Psoas muscle (tissue), 8 donors: ENCODE results near the gene CBLC. TPM values are rescaled to one million over a fixed set of nuclear protein-coding genes. Genes with fewer than 3 reads are reported as not detected.
A peak's percentile ranks its signal among the peaks of the same experiment; 100 is the strongest.

Experiments
- ATAC-seq, 4 donors: fragments of 200-7000 bp; cut with Tn5 transposase; one replicate each; pipeline ENCODE4 v1.9.1; 2020; ENCODE audit warnings: moderate library complexity in 3 of 4, mild to moderate bottlenecking in 2 of 4
- DNase-seq, 2 donors: peaks; one replicate each; pipeline ENCODE4 v3.0.0-alpha.2; 2020
- H3K27ac ChIP-seq: fragments of 200-600 bp; one replicate; pipeline ENCODE4 v1.8.0; 2022
- H3K27me3 ChIP-seq, 3 donors: fragments of 200-600 bp in 1 of 3; one replicate each; pipeline versions ENCODE4 v1.6.1 to v1.8.0; 2013 to 2022; ENCODE audit warnings: low read length in 2 of 3, mild to moderate bottlenecking in 2 of 3, moderate library complexity in 1 of 3; ENCODE audit not compliant: insufficient read depth in 3 of 3
- H3K36me3 ChIP-seq, 2 donors: fragments of 200-600 bp in 1 of 2; one replicate each; pipeline versions ENCODE4 v1.6.1 to v1.8.0; 2013 to 2022; ENCODE audit warnings: low read depth in 1 of 2, mild to moderate bottlenecking in 1 of 2, moderate library complexity in 1 of 2; ENCODE audit not compliant: insufficient read depth in 1 of 2
- H3K4me1 ChIP-seq: fragments of 200-600 bp; one replicate; pipeline ENCODE4 v1.8.0; 2022
- H3K4me3 ChIP-seq: fragments of 200-600 bp; one replicate; pipeline ENCODE4 v1.8.0; 2022; ENCODE audit warnings: mild to moderate bottlenecking
- H3K9me3 ChIP-seq: fragments of 200-600 bp; one replicate; pipeline ENCODE4 v1.8.0; 2022
- WGBS, 3 donors: extraction: QIAGEN DNeasy Blood & Tissue Kit; methylation state at CpG; one replicate each; pipeline versions ENCODE4 v1.1.6 to v1.1.7; 2013; 5-methylcytosine and 5-hydroxymethylcytosine counted together
- intact Hi-C, 2 donors: fragments of 100-400 bp; cut with DNase I; formaldehyde crosslinking; loops; one replicate each; pipeline versions ENCODE4 v1.11.0 to v1.14.2; 2022
- polyA plus RNA-seq, 3 donors: library from polyadenylated mRNA; stranded (reverse); fragments of 200-250 nt; gene quantifications; one replicate each; pipeline ENCODE4 v1.2.3, GENCODE V29; 2013
- total RNA-seq, 4 donors: library from RNA; stranded (reverse); fragmentation: NEBNext Ultra II Directional in 2 of 4; extraction: Animal tissue kit (Norgen Biotek cat#: 25700) in 2 of 4; gene quantifications; one replicate each; pipeline versions ENCODE4 v1.2.1 to v1.2.4, GENCODE V29; 2021 to 2023
- TF ChIP-seq, protein P1 (sequence below): fragments of 200-600 bp; IDR thresholded peaks from one replicate; pipeline ENCODE4 v1.8.0; 2022; ENCODE audit warnings: antibody characterized with exemption
- donor health status: healthy with polysubstance abuse.
- donor health status: DM: no; HTN: no; CAD: no; lungs with moderate emphysema.
- donor health status: Bipolar disorder and iron deficiency.
- donor health status: healthy.
- donor health status: DM: yes; HTN: yes; CAD: no.
- donor health status: DM: no; HTN: no; CAD: no.
- donor health status: DM: no; HTN: no; CAD: no.
- donor health status: DM: yes; HTN: yes; CAD: no.

Gene CBLC
- total and polyA plus RNA-seq, 7 donors = 0.08 to 0.34 TPM; not detected in 5

DNA sequence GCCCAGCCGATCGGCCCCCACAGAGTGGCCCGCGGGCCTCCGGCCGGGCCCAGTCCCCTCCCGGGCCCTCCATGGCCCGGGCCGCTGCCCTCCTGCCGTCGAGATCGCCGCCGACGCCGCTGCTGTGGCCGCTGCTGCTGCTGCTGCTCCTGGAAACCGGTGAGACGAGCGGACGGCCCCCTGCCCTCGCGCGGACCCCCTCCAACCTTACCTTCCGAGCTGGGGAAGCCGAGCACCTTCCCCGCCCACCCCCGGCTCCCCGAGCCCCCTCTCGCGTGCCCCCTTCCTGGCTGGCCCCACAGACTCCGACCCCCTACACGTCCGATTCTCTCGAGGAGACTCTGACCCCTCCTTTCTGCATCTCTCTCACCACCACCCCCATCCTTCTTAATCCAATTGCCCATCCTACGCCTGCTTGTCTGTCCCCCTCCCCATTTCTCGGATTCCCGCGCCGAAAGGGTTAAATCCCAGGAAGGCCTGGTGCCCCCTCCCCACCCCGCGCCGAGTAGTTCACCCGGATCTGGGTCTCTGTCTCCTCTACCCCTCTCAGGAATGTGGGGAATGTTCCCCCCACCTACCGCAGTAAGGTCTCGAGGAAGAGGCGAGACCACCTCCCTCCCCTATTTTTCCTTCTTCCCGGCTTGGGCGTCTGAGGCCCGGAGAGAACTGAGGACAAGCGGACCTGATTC lies 68.9 kb downstream of the CBLC start:
- WGBS, 3 donors = 3 to 10% (median 3%) methylated on average over 26 to 51 of the region's 51 CpGs
- intact Hi-C loops = loop anchor here in 1 of 2 donors (10.0 kb wide), 2 partner anchors 122 to 272 kb away; no protein-coding TSS in a partner anchor
- DNase-seq = peak; percentile 40 to 66

DNA sequence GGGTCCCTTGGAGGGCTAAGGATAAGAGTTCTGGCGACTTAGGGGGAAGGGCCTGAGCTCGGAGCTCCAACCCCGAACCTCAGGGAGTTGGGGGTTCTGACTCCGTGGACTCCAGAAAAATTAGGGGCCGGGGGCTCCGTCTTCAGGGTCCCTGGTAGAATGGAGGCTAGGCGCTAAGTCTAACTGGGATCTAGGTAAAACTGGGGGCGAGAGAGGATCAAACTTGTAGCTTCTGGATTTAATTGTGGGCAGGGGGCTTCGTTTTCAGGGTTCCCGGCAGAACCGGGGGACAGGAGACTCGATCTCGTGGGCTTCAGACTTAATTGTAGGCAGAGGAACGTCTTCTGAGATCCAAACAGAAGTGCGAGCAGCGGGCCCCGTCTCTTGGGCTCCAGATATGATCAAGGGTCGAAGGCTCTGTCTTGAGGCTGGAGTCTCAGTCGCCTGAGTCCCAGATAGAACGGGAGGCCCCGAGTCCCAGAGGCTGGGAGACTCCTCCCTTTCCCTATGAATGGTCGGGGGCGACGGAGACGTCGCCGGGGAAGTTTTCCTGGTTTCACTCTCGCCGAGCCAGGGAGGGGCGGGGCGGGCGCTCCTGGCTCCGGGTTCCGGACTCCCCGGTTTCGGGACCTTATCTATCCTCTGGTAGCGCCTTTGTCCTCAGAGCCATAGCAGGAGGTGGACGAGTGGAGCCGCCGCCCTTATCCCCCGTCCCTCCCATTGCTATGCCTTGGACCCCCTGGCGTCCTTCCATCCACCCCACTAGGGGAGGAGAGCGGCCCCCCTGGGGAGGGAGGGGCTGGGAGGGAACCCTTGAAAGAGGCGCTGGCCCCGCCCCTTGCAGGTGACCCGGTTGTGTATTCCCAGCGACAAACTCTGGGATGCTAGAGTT lies 69.7 kb downstream of the CBLC start:
- no peaks in the 10 kb centered on the region for H3K4me1 ChIP-seq
- TF ChIP-seq, protein P1, sequence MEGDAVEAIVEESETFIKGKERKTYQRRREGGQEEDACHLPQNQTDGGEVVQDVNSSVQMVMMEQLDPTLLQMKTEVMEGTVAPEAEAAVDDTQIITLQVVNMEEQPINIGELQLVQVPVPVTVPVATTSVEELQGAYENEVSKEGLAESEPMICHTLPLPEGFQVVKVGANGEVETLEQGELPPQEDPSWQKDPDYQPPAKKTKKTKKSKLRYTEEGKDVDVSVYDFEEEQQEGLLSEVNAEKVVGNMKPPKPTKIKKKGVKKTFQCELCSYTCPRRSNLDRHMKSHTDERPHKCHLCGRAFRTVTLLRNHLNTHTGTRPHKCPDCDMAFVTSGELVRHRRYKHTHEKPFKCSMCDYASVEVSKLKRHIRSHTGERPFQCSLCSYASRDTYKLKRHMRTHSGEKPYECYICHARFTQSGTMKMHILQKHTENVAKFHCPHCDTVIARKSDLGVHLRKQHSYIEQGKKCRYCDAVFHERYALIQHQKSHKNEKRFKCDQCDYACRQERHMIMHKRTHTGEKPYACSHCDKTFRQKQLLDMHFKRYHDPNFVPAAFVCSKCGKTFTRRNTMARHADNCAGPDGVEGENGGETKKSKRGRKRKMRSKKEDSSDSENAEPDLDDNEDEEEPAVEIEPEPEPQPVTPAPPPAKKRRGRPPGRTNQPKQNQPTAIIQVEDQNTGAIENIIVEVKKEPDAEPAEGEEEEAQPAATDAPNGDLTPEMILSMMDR = no peak
- DNase-seq = peak; percentile 69 to 72
- intact Hi-C loops = loop anchor here in 1 of 2 donors (10.0 kb wide), 2 partner anchors 123 to 273 kb away; no protein-coding TSS in a partner anchor
- ATAC-seq = no peak
- H3K4me3 ChIP-seq = peak overlapping the region; percentile 78
- H3K27me3 ChIP-seq = no peaks in the 10 kb centered on the region
- WGBS, 3 donors = 10 to 23% (median 17%) methylated on average over 45 to 47 of the region's 47 CpGs
- H3K9me3 ChIP-seq = no peaks in the 10 kb centered on the region
- H3K36me3 ChIP-seq = no peaks in the 10 kb centered on the region
- peak overlapping the region; percentile 83 for H3K27ac ChIP-seq

More for the DNA sequence above, 68.9 kb downstream of the CBLC start:
- Histone ChIP-seq H3K9me3 (no peaks in the 10 kb centered on the region), H3K4me1 (no peaks in the 10 kb centered on the region), H3K36me3 (no peaks in the 10 kb centered on the region), H3K27ac (peak overlapping the region; percentile 83), H3K27me3 (no peaks in the 10 kb centered on the region), H3K4me3 (peak overlapping the region; percentile 78)
- no peak for ATAC-seq
- TF ChIP-seq, protein P1 = no peak

DNA sequence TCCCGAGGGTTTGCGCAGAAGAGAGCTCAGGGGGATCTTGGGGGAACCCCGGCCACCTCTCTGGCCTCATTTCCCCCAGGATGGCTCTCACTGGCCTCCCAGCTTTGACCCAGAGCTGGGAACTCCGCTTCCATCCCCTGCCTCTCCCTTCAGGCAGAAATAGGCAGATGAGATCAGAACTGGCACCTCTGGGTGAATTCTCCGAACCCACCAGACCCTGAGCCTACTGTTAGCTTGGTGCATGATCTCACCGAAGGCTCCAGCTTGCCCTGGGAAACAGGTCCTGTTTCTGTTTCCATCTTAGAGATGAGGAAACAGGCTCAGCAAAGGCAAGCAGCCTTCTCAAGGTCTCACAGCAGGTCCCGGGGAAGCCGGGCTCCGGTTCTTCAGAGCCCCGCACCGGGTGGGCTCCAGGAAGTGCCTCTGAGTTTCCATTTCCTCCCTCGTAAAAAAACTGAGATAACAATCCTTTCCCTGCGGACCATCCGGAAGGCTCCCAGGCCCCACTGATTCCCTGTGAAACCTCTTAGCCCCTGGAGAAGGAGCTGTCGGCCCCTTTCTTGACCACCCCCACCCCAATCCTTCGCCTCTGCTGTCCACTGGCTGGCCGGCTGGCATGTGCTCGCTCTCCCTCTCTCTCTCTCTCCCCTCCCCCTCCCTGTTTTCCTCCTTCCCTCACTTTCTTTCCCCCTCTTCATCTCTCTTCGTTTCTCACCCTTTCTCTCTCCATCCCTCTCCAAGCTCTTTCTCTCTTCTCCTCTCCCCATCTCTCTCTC lies 70.5 kb downstream of the CBLC start:
- Histone ChIP-seq H3K27ac (peak overlapping the region; percentile 83), H3K4me1 (no peaks in the 10 kb centered on the region), H3K4me3 (peak overlapping the region; percentile 78), H3K36me3 (no peaks in the 10 kb centered on the region), H3K9me3 (no peaks in the 10 kb centered on the region), H3K27me3 (no peaks in the 10 kb centered on the region)
- no peak for ATAC-seq
- DNase-seq = no peak
- intact Hi-C loops = loop anchor here in 1 of 2 donors (10.0 kb wide), 2 partner anchors 123 to 273 kb away; no protein-coding TSS in a partner anchor
- 33 to 39% (median 36%) methylated on average over 19 of the region's 19 CpGs for WGBS, 3 donors
- TF ChIP-seq, protein P1 = no peak

DNA sequence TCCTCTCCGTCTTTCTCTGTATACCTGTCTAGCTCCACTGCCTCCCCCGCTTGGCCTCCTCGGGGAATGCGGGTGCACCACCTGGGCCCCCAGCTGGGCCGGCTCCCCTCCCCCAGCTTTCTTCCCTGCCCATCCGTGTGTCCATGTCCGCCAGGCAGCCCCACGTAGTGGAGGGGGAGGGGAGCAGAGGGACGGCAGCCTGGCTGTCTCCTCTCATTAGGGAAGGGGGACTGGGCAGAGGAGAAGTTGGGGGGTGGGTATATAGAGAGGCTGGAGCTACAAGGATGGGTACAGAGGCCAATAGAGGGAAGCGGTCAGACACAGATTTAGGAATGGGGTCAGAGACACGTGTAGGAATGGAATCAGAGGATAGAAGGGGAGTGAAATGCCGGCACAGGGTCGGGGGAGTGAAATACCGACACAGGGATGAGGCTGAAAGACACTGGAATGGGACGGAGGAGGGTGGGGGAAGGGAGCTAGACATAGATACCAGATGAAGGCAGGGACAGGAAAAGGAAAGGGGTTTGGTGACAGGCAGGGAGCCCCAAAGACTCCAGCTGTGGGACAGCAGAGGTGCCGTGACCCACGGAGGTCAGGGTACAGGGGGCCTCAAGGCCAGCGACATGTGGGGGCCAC lies 71.2 kb downstream of the CBLC start:
- peak overlapping the region; percentile 83 for H3K27ac ChIP-seq
- ATAC-seq = no peak
- 38 to 43% (median 42%) methylated on average over 18 of the region's 18 CpGs for WGBS, 3 donors
- intact Hi-C loops = loop anchor here in 1 of 2 donors (10.0 kb wide), 2 partner anchors 124 to 274 kb away; no protein-coding TSS in a partner anchor
- TF ChIP-seq, protein P1 = no peak
- H3K4me1 ChIP-seq = no peaks in the 10 kb centered on the region
- H3K27me3 ChIP-seq = no peaks in the 10 kb centered on the region
- H3K9me3 ChIP-seq = no peaks in the 10 kb centered on the region
- H3K4me3 ChIP-seq = peak overlapping the region; percentile 78
- no peaks in the 10 kb centered on the region for H3K36me3 ChIP-seq
- no peak for DNase-seq
